K562 (cell line): Measurements from ENCODE around the gene FAM120C. TPM values are rescaled to one million over a fixed set of nuclear protein-coding genes. Genes with fewer than 3 reads are reported as not detected.

Experiments
- ATAC-seq: fragments of 200-7000 bp; cut with Tn5 transposase; 3 replicates; pipeline ENCODE4 v1.9.1; 2020; ENCODE audit warnings: moderate library complexity
- BruUV-seq: library from RNA; stranded (reverse); fragments of 400-500 nt; replicated peaks from 2 replicates; lab custom pipeline; 2021; lab: Mats Ljungman, UMichigan
- CTCF ChIA-PET: fragments of 300-600 bp; formaldehyde crosslinking; extraction: SDS; loops from one replicate; lab custom pipeline; 2021; ENCODE audit warnings: low intra/inter-chr PET ratio; lab: Yijun Ruan, JAX
- POLR2A ChIA-PET: fragments of 300-600, 350-650 bp; sonication (Branson Sonifier 250); formaldehyde crosslinking; extraction: SDS; loops from one replicate; lab custom pipeline; 2021; ENCODE audit warnings: antibody characterized with exemption, inconsistent platforms; lab: Yijun Ruan, JAX
- DNase-seq, 4 experiments: peaks; one replicate each; pipeline versions ENCODE4 v3.0.0 to v3.0.0-alpha.2; 2011 to 2018; ENCODE audit warnings: low spot score in 3 of 4, mixed read lengths in 3 of 4; ENCODE audit errors: extremely low read depth in 1 of 4
- FAIRE-seq: peaks from 2 replicates; lab custom pipeline; 2011; peaks lifted over from hg19 to GRCh38; lab: Jason Lieb, UNC
- H2AFZ ChIP-seq: 2 replicates; pipeline ENCODE4 v1.6.0; 2011; ENCODE audit warnings: low read depth, low read length, control low read depth, inconsistent platforms
- H3K27ac ChIP-seq: fragments of 200-600 bp; 3 replicates; pipeline ENCODE4 v1.8.0; 2011; ENCODE audit warnings: low read depth, mild to moderate bottlenecking, control low read depth, inconsistent platforms, low read length, moderate library complexity, mixed read lengths; ENCODE audit errors: extremely low read depth
- H3K27me3 ChIP-seq, 2 experiments: fragments of 300-600 bp in 1 of 2; 2 replicates in 1 of 2; 3 replicates in 1 of 2; pipeline versions ENCODE4 v1.6.0 to v1.8.0; 2011; ENCODE audit warnings: inconsistent platforms in 2 of 2, low read length in 2 of 2, mild to moderate bottlenecking in 1 of 2, mixed read lengths in 1 of 2, moderate library complexity in 1 of 2; ENCODE audit not compliant: control insufficient read depth in 2 of 2, insufficient read depth in 2 of 2
- H3K36me3 ChIP-seq: fragments of 300-600 bp; 3 replicates; pipeline ENCODE4 v1.8.0; 2011; ENCODE audit warnings: mild to moderate bottlenecking, low read length, inconsistent platforms; ENCODE audit not compliant: control insufficient read depth, insufficient read depth
- H3K4me1 ChIP-seq, 2 experiments: fragments of 200-600 bp in 1 of 2; replicated peaks in 1 of 2; 2 replicates in 1 of 2; 3 replicates in 1 of 2; pipeline versions ENCODE4 v1.5.1 to v1.8.0; 2011; ENCODE audit warnings: inconsistent platforms in 2 of 2, low read length in 2 of 2, mild to moderate bottlenecking in 1 of 2, mixed read lengths in 1 of 2, moderate library complexity in 1 of 2; ENCODE audit not compliant: control insufficient read depth in 2 of 2, insufficient read depth in 2 of 2
- H3K4me2 ChIP-seq: 2 replicates; pipeline ENCODE4 v1.6.1; 2011; ENCODE audit warnings: low read length, control low read depth, inconsistent platforms, mixed read lengths; ENCODE audit not compliant: insufficient read depth
- H3K4me3 ChIP-seq: fragments of 200-600 bp; sonication (generic), shearing (Covaris generic); 2 replicates; pipeline ENCODE4 v1.5.1; 2016; ENCODE audit warnings: control low read depth, inconsistent platforms
- H3K79me2 ChIP-seq: fragments of 200-600 bp; 3 replicates; pipeline ENCODE4 v1.8.0; 2011; ENCODE audit warnings: low read length, inconsistent platforms; ENCODE audit not compliant: control insufficient read depth, insufficient read depth
- H3K9ac ChIP-seq, 2 experiments: 2 replicates each; pipeline versions ENCODE4 v1.6.0 to v1.6.1; 2011; ENCODE audit warnings: low read depth in 2 of 2, low read length in 2 of 2, control low read depth in 1 of 2, inconsistent platforms in 1 of 2, mild to moderate bottlenecking in 1 of 2, mixed read lengths in 1 of 2; ENCODE audit not compliant: insufficient read depth in 1 of 2
- H3K9me1 ChIP-seq: one replicate; pipeline ENCODE4 v1.6.0; 2011; ENCODE audit warnings: inconsistent platforms, mild to moderate bottlenecking, low read length, moderate library complexity; ENCODE audit not compliant: control insufficient read depth, insufficient read depth
- H3K9me3 ChIP-seq: replicated peaks from 2 replicates; pipeline ENCODE4 v1.5.1; 2011; ENCODE audit warnings: low read depth, low read length, inconsistent platforms; ENCODE audit not compliant: control insufficient read depth, insufficient read depth
- H4K20me1 ChIP-seq: replicated peaks from 2 replicates; pipeline ENCODE4 v1.6.1; 2011; ENCODE audit warnings: low read length, inconsistent platforms, mixed read lengths; ENCODE audit not compliant: control insufficient read depth, insufficient read depth
- E2F6 ChIP-seq, 2 experiments: IDR thresholded peaks; 2 replicates each; pipeline ENCODE4 v1.6.1; 2011; ENCODE audit warnings: borderline replicate concordance in 1 of 2, control low read depth in 1 of 2, low read depth in 1 of 2, low read length in 1 of 2, mild to moderate bottlenecking in 1 of 2, mixed read lengths in 1 of 2, moderate library complexity in 1 of 2; ENCODE audit not compliant: insufficient read depth in 1 of 2, insufficient read length in 1 of 2, poor library complexity in 1 of 2, severe bottlenecking in 1 of 2; ENCODE audit errors: extremely low read depth in 1 of 2
- FOXA3 ChIP-seq, 2 experiments: fragments of 450-650 bp in 1 of 2; sonication (generic) in 1 of 2; formaldehyde crosslinking; IDR thresholded peaks in 1 of 2; conservative IDR thresholded peaks in 1 of 2; 2 replicates each; pipeline versions ENCODE4 v1.4.0 to v1.8.0; 2020 to 2022; ENCODE audit warnings: mild to moderate bottlenecking in 2 of 2, missing genetic modification reagents in 1 of 2
- L3MBTL2 ChIP-seq: fragments of 450-650 bp; IDR thresholded peaks from 2 replicates; pipeline ENCODE4 v1.6.1; 2016; ENCODE audit warnings: mild to moderate bottlenecking, moderate library complexity
- MAZ ChIP-seq, 2 experiments: fragments of 450-650 bp in 1 of 2; sonication (generic) in 1 of 2; formaldehyde crosslinking; IDR thresholded peaks in 1 of 2; conservative IDR thresholded peaks in 1 of 2; 2 replicates each; pipeline versions ENCODE4 v1.4.0 to v1.5.0; 2020; ENCODE audit warnings: mild to moderate bottlenecking in 1 of 2, missing genetic modification reagents in 1 of 2
- NCOR1 ChIP-seq: fragments of 450-650 bp; IDR thresholded peaks from 2 replicates; pipeline ENCODE4 v1.6.1; 2016; ENCODE audit warnings: mild to moderate bottlenecking, moderate library complexity
- NR2C2 ChIP-seq, 2 experiments: fragments of 200-800 bp in 1 of 2; sonication (Bioruptor generic) in 1 of 2; sonication (generic) in 1 of 2; formaldehyde crosslinking in 1 of 2; IDR thresholded peaks; 2 replicates each; pipeline versions ENCODE4 v1.6.1 to v1.8.0; 2016 to 2022; ENCODE audit warnings: mild to moderate bottlenecking in 1 of 2, missing compliant biosample characterization in 1 of 2, missing genetic modification characterization in 1 of 2, missing genetic modification reagents in 1 of 2
- POLR2B ChIP-seq: fragments of 450-650 bp; IDR thresholded peaks from 2 replicates; pipeline ENCODE4 v1.6.1; 2018; ENCODE audit warnings: low read depth; ENCODE audit not compliant: partially characterized antibody
- RB1 ChIP-seq: fragments of 450-650 bp; IDR thresholded peaks from 2 replicates; pipeline ENCODE4 v1.6.1; 2017; ENCODE audit warnings: low read depth, mild to moderate bottlenecking
- RNF219 ChIP-seq: fragments of 250-450 bp; sonication (Bioruptor Pico); IDR thresholded peaks from 2 replicates; pipeline ENCODE4 v1.5.0; 2022; ENCODE audit warnings: mild to moderate bottlenecking
- WGBS: fragments of 100-300 bp; shearing (Covaris generic); methylation state at CpG from one replicate; pipeline ENCODE4 v1.1.6; 2016; ENCODE audit warnings: low coverage, mixed read lengths; ENCODE audit not compliant: insufficient coverage; ENCODE audit errors: missing lambda C conversion rate; 5-methylcytosine and 5-hydroxymethylcytosine counted together
- in situ Hi-C: fragments of 300-500 bp; cut with MboI; formaldehyde crosslinking; loops from 4 replicates; pipeline ENCODE4 v1.15.0; 2018; ENCODE audit warnings: inconsistent platforms, mixed read lengths
- intact Hi-C: fragments of 100-400 bp; cut with micrococcal nuclease; formaldehyde crosslinking; loops from 2 replicates; pipeline ENCODE4 v1.14.2; 2022
- polyA plus RNA-seq, 8 experiments: library from polyadenylated mRNA; depleted of rRNA in 4 of 8; stranded (reverse) in 5 of 8; unstranded in 3 of 8; fragments of >200 nt; fragmentation: Nextera tagmentation in 2 of 8; fragmentation: Illumina TruSeq in 1 of 8; extraction: Ambion mirVana in 2 of 8; extraction: Trizol in 1 of 8; gene quantifications; 2 replicates each; pipeline versions ENCODE4 v1.2.1 to v1.2.3, GENCODE V29; 2011 to 2014; ENCODE audit warnings: inconsistent platforms in 1 of 8, missing spikeins in 1 of 8
- total RNA-seq, 7 experiments: library from RNA; depleted of rRNA in 6 of 7; stranded (reverse); fragments of >200 nt in 6 of 7; fragmentation: Illumina TruSeq in 2 of 7; extraction: Trizol in 2 of 7; gene quantifications; 2 replicates each; pipeline versions ENCODE4 v1.2.1 to v1.2.3, GENCODE V29; 2011 to 2021; ENCODE audit warnings: low replicate concordance in 1 of 7

Gene FAM120C
- total and polyA plus RNA-seq, 9 of the 15 experiments (the other 6 are each of a cell fraction or from before 2014, with no cell fraction given), result 0.21 to 6.7 (median 2.1) TPM

GRCh38 chrX:54044877-54045338 lies 138.1 kb downstream of the FAM120C start:
- Histone ChIP-seq H3K4me1 (peaks cover 0 to 10% of the 10 kb centered on the region in 2 experiments; a peak in 3 of 5 replicates), H4K20me1 (no peaks in the 10 kb centered on the region), H3K36me3 (peaks cover 15% of the 10 kb centered on the region; the same call in 1 of the 3 replicates), H3K27me3 (no peaks in the 10 kb centered on the region), H3K4me2 (peak overlapping the region; percentile 84), H3K9ac (peak overlapping the region; percentile 86 to 97), H3K79me2 (peaks cover 13% of the 10 kb centered on the region), H2AFZ (peak overlapping the region; percentile 93), H3K9me1 (no peaks in the 10 kb centered on the region), H3K27ac (peak overlapping the region; percentile 89), H3K9me3 (no peaks in the 10 kb centered on the region), H3K4me3 (peak overlapping the region; percentile 81)
- POLR2A ChIA-PET, result interaction anchor here (0.6 to 1.6 kb wide), 5 partner anchors 8 to 693 kb away, joined by 3 to 5 read pairs (median 4); no protein-coding TSS in a partner anchor
- TSS peak; percentile 79 for BruUV-seq
- DNase-seq (no peak), ATAC-seq (no peak), FAIRE-seq (no peak)
- in situ Hi-C loops (no loop called here), intact Hi-C loops (loop anchor here (10.0 kb wide), 2 partner anchors 360 to 590 kb away; partner anchors contain the start of gene HUWE1)
- CTCF ChIA-PET, result no interaction called here
- WGBS, result 7% methylated on average over 10 of the region's 10 CpGs
- TF ChIP-seq FOXA3 (CRISPR knock-in tag; conservative IDR thresholded peaks at IDR 0.05 in 1 of 2, IDR thresholded peaks at IDR 0.05 in 1 of 2), result no peak
- TF ChIP-seq MAZ (CRISPR knock-in tag; conservative IDR thresholded peaks at IDR 0.05 in 1 of 2, IDR thresholded peaks at IDR 0.05 in 1 of 2), result no peak
- peak; percentile 20; the same call in 1 of the 2 replicates for TF ChIP-seq L3MBTL2
- peak in 1 of 2 experiments; percentile 8 for TF ChIP-seq E2F6 (IDR thresholded peaks at IDR 0.05; ENCODE audit: borderline replicate concordance in 1 of 2, extremely low read depth in 1 of 2, insufficient read depth in 1 of 2, insufficient read length in 1 of 2, low read depth in 1 of 2, low read length in 1 of 2, poor library complexity in 1 of 2, severe bottlenecking in 1 of 2)
- 0 out of 2 replicates have a peak, but pooled peaks have one; percentile 19 for TF ChIP-seq RB1
- no peak for TF ChIP-seq NCOR1
- TF ChIP-seq NR2C2 (CRISPR knock-in tag; IDR thresholded peaks at IDR 0.05), result 0 out of 2 replicates have a peak, but pooled peaks have one; percentile 13
- no peak for TF ChIP-seq NR2C2 (tag; IDR thresholded peaks at IDR 0.05)
- no peak for TF ChIP-seq RNF219 (CRISPR knock-in tag)
- TF ChIP-seq POLR2B, result peak; percentile 23
